ENCODE data around the gene RHBDD1.

The RHBDD1 gene

DNA sequence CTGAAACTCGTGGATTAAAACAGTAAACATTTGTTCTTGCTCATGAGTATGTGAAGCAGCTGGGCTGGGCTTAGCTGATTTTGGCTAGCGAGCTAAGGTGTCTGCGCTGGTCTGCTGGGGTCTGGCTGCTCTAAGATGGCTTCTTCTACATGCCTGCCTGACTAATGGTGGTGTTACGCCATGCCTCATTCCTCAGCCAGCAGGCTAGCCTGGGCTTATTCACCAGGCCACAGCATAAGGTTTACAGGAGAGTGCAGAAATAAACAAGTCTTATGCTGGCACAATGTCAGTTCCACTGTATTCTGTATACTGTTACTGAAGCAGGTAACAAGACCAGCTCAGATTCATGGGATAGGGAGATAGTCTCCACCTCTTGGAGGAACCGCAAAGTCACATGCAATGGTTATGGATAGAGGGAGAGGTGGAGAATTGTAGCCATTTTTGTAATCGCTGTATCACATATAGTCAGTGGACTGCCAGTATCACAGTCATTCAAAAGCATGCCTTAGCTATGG lies 80.0 kb downstream of the RHBDD1 start:
- peak; percentile 32 for DNase-seq (ENCODE audit: low read depth, low spot score)

DNA sequence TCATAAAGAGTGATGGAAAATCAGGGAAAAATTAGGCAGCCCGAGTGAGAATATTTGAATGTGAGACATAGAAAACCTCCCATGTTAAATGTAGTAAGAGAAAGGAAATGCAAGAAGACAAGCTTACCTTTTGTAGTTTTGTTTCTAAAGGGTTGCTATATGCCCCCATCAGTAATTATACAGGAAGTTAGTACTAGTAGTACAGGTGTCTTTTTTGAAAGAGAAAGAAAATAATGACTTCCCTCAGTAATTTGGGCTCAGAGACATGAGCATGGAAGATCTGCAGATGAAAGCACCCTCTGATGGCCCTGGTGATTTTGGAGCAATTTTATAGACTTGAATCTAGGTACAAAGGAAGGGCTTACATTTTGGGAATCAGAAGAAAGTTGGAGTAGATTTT lies 80.8 kb downstream of the RHBDD1 start:
- no peak for DNase-seq (ENCODE audit: low read depth, low spot score)

DNA sequence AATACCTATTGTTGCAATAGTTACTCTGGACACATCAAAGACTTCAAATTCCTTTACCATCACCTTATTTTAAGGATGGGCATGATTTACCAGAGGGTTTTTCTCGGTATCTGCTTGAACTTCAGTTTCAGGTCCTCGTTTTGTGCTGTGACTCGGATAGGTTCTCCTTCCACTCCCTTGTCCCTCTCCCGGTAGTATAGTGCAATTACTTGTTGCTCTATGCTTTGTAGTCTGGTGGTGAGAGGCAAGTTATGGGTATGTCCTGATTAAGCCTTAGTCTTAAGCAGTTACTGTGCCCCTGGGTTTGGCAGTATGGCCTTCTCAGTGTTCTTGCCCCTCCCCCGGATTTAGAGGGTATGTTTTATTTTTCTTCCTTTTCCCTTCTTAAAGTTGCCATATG lies 96.6 kb downstream of the RHBDD1 start:
- DNase-seq (ENCODE audit: low read depth, low spot score), result no peak

DNA sequence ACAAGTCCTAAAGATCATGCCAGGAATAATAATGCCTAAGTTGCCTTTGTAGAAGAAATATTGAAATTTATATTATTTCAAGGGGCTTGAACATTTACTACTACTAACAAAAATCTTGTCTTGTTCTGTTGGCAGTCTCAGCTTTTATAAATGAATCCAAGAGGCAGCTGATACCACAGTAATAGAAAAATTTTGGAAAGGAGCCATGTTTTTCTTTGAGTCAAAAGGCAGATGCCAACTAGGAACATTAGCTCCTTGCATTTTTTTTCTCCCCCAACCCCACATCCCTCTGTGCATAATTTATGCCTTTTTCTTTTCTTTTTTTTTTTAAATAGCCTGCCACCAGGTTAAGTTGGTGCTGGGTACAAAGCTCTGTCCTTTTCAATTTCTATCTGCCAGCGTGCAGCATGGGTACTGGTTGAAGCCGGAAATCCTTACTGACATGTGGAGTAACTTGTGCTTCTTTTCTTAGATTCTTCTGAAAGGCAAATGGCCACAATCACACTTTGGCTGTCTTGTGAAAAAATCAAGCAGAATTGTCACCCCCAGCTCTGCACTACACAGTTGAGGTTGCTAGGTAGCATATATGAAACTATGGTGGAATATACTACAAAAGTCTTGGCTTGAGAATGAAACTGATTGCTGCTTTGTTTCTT lies 98.8 kb downstream of the RHBDD1 start:
- peak; percentile 37 for DNase-seq (ENCODE audit: low read depth, low spot score)

DNA sequence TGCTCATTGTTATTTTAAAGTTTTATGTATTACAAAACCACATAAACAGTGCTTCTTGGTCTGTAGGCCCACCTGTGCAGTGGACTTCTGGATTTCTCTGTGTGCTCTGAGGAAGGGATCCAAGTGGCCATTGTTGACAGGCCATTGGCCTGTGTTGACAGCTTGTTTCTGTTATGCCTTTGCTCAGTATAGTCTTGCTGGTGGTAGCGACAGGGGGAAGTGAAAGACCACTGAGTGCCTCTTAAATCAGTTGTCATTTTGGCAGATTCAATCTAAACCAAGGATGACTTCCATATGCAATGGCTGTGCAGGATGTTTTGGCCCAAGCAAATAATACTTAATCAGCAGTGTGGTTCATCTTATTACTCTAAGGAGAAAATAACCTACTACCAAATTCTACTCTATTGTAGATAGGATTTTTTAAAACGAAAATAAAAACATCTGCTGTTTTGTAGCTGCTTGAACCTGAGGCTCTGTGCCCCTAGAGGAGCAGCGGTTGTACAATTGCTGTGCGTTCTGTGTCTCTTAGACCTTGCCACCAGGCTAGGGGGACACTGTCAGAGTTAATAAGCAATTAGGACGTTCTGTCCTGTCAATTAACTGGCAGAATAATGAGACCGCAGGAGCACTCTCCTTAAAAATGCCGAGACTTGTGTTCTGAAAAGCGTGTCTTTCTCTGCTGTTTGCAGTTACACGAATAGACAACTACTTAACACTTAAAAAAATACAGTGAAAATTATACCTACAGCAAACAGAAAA lies 108.2 kb downstream of the RHBDD1 start:
- DNase-seq (ENCODE audit: low read depth, low spot score), result no peak

DNA sequence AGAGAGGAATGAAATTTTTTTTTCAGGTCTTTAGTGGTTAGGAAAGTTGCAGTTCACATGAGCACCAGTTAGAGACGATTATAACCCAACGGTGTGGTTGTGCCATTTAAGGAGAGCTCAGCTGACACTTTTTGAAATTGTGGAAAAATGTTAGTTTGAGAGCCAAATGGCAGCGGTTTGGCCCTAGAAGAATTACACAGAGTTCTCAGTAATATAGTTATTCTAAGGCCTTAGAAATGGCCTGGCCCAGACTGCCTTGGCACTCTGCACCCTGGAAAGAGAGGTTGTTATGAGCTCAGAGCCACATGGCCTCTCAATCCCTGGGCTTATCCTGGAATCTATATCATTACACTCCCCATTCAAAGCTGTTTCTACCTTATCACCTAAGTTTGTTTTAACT lies 117.4 kb downstream of the RHBDD1 start:
- DNase-seq (ENCODE audit: low read depth, low spot score), result peak; percentile 58

DNA sequence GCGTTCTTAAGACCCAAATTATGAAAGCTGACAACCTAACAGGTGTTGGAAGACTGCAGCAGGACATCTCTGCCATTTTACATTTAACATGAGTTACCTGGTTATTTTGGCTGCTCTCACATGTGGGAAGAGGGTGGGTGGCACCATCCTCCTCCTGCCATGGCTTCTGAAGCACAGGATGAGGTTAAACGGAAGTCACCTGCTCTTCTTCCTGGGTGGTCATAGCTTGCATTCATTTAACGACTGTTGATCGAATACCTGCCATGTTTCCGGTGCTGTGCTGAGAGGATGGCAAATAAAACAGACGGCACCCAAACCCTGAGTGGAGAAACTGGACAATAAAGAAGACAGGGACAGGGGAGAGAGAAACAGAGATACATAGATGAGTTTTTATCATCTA lies 118.0 kb downstream of the RHBDD1 start:
- DNase-seq (ENCODE audit: low read depth, low spot score), result no peak

DNA sequence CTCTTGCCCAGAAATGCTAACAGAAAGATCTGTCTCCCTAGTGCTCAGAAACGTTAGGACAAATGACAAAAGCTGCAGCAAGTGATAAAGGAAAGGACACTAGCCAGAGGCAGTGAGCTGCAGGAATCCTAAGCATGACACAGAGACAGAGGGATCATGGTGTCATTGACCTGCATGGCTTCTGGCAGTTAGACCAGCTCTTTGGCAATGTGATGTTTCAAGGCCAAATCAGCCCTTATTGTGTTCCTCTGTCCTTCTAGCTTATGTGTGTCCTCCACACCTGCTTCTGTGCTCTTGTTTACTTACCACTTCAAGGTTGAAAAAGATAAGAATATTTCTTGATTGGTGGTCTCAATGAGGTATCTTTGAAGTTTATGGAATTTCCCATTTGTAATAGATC lies 120.8 kb downstream of the RHBDD1 start:
- DNase-seq (ENCODE audit: low read depth, low spot score), result no peak

DNA sequence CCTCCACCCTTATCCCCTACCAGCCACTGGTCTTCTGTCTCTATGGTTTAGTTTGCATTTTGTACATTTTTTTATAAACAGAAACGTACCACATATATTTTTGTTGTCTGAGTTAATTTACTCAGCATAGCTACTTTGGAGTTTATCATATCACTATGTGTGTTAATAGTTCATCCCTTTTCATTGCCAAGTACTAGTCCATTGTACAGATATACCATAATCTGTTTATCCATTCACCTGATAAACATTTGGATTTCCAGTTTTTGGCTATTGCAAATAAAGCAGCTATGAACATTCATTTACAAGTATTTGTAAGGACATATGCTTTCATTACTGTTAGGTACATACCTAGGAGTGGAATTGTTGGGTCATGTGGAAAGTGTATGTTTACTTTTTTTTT lies 123.6 kb downstream of the RHBDD1 start:
- no peak for DNase-seq (ENCODE audit: low read depth, low spot score)

DNA sequence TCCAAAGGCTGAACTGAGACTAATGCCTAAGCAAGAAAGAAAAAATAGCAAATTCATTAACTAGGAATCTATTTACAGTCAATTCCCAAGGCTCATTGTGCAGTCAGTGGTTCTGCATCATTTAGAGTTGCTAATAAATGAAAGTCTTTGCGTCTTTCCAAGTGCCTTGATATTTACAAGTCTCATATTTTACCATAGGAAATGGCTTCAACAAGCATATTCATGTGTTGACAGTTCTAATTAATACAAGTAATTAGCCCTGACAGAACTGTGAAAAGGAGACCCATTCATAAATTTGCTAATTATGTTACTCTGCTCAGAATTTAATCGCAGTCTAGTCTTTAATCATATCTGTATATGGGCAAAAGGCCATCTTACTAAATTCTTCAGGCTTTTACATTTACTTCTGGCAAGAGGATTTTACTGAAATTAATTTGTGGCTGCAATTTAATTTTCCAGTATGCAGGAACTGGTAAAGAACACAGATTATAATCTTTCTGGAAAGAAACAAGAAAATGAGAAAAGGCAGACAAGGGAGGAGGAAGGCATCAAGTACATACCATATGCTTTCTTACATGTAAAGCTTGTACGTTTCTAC lies 126.4 kb downstream of the RHBDD1 start:
- no peak for DNase-seq (ENCODE audit: low read depth, low spot score)

DNA sequence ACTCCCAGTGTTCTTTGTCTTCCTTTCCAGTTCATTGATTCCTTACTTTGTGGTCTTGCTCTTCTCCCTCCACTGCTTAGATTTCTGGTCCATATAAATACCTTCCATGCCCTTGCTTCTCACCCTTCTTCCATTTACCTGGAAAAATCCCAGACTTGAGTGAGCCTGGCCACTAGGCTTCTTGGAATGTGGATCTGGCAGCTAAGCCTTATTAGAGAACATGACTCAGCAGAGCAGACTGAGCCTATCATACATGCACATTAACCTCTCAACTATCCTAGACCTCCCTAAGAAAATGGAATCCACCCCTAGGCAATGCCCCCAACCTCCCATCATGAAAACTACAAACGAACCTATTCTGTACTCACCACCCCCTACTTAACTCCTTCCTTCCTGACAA lies 127.7 kb downstream of the RHBDD1 start:
- DNase-seq (ENCODE audit: low read depth, low spot score), result peak; percentile 89

DNA sequence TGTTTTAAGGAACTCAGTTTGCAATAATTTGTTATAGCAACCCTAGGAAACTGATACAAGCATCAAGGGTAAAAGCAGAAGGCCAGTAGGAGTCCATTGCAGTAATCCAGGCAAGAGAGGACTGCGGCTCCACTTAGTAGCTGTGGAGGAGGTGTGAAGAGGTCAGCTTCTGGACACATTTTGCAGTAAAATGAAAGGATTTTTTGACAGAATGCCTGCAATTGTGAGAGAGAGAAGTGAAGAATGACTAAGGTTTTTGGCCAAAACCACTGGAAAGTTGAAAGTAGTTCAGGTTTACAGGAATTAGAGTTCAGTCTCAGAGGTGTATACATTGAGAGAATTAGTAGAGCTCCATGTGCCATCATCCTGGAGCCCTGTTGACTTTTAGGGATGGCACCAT lies 129.5 kb downstream of the RHBDD1 start:
- DNase-seq (ENCODE audit: low read depth, low spot score), result peak; percentile 44

DNA sequence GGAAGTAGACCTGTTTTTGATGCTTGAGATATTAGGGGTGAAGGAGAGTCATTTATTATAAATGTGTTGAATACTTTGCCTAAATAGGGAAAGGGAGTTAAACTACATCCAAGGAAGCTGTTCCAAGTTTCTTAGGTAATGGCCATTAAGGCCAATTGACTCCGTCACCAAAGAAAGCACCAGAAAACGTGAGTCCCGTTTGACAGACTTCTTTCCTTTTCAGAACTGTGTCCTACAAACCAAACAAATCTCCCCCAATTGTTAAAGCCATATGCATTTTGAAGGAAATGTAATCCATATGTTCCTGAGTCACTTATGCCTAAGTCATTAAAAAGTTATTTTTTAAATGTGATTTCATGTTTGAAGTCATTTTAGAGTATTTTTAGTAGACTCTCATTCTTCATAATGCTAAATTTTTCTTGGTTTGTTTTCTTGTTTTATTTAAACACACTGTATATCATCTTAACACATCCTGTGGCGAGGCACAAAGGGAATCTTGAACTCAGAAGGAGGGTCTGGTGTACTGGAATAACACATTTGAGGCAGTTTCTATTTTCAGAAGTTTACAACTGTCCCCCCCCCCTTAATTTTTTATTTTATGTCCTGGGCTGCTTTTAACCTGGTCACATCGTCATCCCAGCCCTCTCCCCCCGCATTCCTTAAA lies 133.7 kb downstream of the RHBDD1 start:
- no peak for DNase-seq (ENCODE audit: low read depth, low spot score)

DNA sequence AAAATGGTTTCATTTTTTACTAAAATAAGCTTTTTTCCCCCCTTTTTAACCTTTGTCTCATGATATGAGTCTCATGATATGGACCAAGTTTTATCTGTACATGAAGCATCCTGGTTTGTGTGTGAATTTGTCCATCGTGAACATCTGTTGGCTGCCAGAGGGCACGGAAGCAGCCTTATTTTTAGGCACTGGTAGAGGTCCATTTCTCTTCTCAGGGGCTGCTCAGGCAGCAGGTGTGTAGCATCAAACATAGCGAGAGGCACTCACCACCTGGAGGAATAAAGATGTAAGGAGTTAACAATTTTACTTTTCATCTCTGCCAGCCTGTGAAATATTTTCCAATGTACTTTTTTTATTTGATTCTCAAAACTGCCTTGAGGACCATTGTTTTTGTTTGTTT lies 134.5 kb downstream of the RHBDD1 start:
- no peak for DNase-seq (ENCODE audit: low read depth, low spot score)

DNA sequence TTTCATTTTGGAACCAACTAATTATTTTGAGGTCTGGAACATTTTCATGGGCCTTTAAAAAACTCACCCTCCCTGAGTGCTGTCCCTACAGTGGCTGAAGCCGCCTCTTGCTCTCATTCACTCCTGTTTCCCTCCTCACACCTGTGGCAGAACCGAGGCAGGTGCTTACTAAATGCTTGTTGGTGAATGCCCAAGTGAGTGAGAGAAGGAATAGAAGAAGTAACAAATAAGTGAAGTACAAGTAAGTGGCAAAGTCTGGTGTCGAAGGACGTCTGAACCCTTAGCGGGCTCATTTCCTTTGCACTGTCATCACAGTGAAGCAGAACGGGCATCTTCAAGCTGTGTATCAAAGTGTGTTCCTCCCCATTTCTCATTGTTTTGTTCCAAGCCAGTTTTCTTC lies 135.2 kb downstream of the RHBDD1 start:
- DNase-seq (ENCODE audit: low read depth, low spot score), result no peak

DNA sequence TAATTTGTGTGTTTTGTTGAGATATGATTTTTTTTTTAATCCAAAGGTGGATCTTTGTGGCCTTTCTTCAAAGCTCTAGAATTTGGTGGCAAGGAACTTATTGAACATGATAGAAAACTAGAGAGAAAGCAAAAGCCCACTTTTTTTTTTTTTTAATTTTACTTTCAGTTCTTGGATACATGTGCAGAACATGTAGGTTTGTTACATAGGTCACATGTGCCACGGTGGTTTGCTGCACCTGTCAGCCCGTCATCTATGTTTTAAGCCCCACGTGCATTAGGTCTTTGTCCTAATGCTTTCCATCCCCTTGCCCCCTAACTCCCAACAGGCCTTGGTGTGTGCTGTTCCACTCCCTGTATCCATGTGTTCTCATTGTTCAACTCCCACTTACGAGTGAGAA lies 135.9 kb downstream of the RHBDD1 start:
- DNase-seq (ENCODE audit: low read depth, low spot score), result no peak

DNA sequence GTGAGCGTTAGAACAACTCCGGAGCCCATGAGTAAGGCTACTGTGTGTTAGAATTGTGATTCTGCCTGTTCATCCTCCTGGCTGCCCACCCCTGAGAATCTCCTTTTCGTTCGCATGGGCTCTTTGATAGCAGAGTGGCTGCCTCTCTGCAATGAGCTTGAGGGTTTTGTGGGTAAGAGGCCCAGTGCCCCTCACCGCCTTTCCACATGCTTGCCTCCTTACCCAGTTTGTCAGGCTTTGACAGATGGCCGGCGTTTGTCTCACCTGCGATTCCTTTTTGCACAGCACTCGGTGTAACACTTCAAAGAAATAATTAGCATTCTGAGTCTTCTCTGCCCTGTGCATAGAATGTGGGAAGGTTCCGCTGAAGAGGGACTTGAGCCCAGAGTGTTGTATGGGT lies 138.0 kb downstream of the RHBDD1 start:
- DNase-seq (ENCODE audit: low read depth, low spot score), result no peak

DNA sequence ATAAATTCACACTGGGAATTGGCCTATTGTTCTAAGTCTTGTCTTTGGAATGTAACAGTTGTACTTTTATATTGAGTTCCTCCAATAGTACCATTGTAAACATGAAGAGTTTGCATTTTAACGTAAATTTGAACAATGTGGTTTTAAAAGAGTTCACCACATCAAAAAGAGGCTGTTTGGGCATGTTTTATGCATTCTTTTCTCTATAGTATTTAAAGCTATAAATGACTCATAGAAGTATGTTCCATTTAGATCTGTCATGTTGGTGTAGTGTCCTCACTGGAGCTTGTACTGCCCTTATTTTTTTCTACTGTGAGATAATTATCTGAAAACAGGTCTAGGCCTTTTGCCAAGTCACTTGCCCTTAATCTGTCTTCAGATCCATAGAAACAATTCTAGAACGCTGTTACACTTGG lies 141.9 kb downstream of the RHBDD1 start:
- DNase-seq (ENCODE audit: low read depth, low spot score), result peak; percentile 60

DNA sequence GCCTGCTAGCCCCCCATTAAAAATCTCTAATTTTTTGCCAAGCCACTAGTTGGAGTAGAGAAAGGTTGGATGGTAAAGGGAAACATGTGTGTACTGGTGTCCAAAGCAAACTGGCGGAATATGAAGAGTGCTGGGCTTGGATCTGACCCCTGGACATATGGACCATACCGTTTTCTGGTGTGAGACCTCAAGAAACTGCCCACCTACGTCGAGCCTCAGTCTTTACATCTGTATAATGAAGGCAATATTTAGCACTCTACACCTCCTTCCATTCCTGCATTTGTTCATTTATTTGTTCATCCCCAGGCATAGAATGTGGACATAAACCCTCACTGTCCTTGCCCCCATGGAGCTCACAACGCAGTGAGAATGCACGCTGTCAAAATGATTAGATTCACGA lies 142.4 kb downstream of the RHBDD1 start:
- no peak for DNase-seq (ENCODE audit: low read depth, low spot score)

DNA sequence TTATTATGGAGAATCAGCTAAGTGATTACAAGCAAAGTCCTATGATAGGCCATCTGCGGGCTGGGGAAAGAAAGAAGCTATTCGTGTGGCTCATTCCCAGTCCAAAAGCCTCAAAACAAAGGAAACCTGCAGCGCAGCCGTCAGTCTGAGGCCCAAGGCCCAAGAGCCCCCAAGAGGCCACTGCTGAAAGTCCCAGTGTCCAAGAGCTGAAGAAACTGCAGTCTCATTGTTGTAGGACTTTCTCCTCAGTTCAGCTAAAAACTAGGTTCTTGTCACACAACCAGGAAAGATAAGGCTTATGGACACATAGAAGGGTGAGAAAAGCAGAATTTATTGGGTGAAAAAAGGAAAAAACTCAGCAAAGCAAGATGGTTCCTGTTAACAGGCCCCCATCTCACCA lies 143.2 kb downstream of the RHBDD1 start:
- DNase-seq (ENCODE audit: low read depth, low spot score), result no peak

DNA sequence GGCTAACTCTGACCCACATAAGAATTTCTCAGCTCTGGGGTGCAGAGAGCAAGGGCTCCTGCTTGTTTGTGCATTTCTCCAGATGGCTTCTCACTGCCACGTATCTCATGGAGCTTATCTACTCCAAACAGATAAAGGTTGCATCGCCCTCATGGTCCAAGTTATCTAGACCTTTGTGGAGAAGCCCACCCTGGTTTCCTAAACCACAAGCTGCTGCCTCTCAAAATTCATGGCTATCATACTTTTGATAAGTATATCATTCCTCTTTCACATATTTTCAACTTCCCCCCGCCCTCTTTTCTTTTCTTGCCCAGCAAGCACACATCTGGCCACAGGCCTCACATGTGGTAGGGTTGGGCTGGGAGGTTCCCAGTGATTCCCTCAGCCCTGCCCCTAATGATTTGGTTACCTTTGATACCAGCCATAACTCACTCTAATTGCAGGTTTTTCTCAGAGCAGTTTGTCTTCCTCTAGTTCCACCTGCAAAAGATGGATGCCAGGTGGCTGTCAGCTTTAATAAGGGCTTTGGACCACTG lies 146.0 kb downstream of the RHBDD1 start:
- DNase-seq (ENCODE audit: low read depth, low spot score), result no peak
